GM06990 (cell line): ENCODE data around the gene ATXN3L.

Source experiments
- DNase-seq: peaks from one replicate; pipeline ENCODE4 v3.0.0-alpha.2; 2011; ENCODE audit not compliant: insufficient read length; ENCODE audit errors: extremely low read depth
- H3K27me3 ChIP-seq: replicated peaks from 2 replicates; pipeline ENCODE4 v1.6.0; 2011; ENCODE audit warnings: low read length; ENCODE audit not compliant: control insufficient read depth, insufficient read depth
- H3K36me3 ChIP-seq: 2 replicates; pipeline ENCODE4 v1.5.1; 2011; ENCODE audit warnings: low read length; ENCODE audit not compliant: control insufficient read depth, insufficient read depth
- H3K4me3 ChIP-seq: replicated peaks from 2 replicates; pipeline ENCODE4 v1.5.1; 2011; ENCODE audit warnings: low read depth, mild to moderate bottlenecking, control low read depth, low read length
- CTCF ChIP-seq: IDR thresholded peaks from 2 replicates; pipeline ENCODE4 v1.5.1; 2011; ENCODE audit warnings: low read length, control low read depth, mild to moderate bottlenecking, inconsistent platforms; ENCODE audit not compliant: insufficient read depth, poor library complexity, severe bottlenecking

ATXN3L gene

DNA sequence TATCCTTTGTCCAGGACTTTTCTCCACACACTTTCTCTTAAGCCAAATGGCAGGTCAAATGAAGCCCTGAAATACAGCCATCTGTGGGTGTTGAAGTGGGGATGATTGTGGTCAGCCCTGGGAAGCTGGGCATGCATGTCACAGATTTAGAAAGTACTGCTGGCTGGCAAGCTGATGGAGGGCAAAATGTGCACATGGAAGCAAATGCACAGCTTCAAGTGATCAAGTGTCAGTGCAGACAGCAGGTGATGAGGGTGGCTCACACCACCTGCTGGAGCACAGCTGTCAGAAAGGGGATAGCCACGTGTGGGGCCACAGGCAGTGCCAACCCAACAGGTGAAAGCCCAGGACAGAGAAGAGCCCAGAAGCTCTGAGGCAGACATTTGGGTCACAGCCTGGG, 40.3 kb upstream of the ATXN3L start:
- Histone ChIP-seq H3K36me3 (no peaks in the 10 kb centered on the region), H3K4me3 (no peak overlapping the region), H3K27me3 (no peaks in the 10 kb centered on the region)
- DNase-seq, result no peak
- TF ChIP-seq CTCF, result no peak

- H3K4me3 ChIP-seq, result no peak overlapping the region
- no peaks in the 10 kb centered on the region for H3K27me3 ChIP-seq
- no peak for DNase-seq
- TF ChIP-seq CTCF, result no peak
- H3K36me3 ChIP-seq, result no peaks in the 10 kb centered on the region
These were observed 38.1 kb upstream of the ATXN3L start for GRCh38 chrX:13357925-13358324.

DNA sequence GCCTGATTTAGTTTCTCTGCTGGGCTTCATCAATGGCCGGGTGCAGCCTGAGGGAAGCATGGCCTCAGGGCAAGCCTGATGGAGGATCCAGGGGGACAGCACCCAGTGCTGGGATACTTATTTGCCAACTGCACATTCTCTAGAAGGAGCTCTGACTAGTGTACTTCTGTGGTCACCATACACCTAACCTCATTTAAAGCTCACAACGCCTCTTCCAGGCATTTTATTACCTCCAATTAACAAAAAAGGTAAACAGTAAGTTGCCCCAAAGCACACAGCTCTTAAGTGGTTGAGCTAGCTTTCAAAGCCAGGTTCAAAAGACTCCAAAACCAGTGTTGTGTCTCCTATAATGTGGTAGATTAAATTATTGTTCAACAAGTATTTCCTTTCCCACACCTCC, 26.8 kb upstream of the ATXN3L start:
- no peak for TF ChIP-seq CTCF
- DNase-seq, result no peak
- Histone ChIP-seq H3K4me3 (no peak overlapping the region), H3K36me3 (no peaks in the 10 kb centered on the region), H3K27me3 (no peaks in the 10 kb centered on the region)

DNA sequence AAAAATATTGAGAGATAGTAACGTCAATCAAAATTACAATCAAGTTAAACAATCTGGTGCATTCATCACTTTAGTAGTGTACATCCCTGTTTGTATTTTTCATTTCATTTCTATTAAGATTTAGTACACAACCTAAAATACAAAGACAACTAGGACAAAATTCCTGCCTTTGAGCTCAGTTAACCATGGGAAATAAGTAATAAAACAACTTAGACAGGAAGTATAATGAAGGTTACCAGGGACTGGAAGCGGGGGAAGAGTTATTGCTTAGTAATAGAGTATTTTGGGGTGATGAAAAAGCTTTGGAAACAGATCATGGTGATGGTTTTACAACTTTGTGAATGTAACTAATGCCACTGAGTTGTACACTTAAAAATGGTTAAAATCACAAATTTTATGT, 25.6 kb upstream of the ATXN3L start:
- no peaks in the 10 kb centered on the region for H3K27me3 ChIP-seq
- DNase-seq, result no peak
- no peak overlapping the region for H3K4me3 ChIP-seq
- H3K36me3 ChIP-seq, result no peaks in the 10 kb centered on the region
- TF ChIP-seq CTCF, result no peak

GRCh38 chrX:13345037-13345436, 25.2 kb upstream of the ATXN3L start:
- no peak for TF ChIP-seq CTCF
- DNase-seq, result peak; percentile 38
- H3K36me3 ChIP-seq, result no peaks in the 10 kb centered on the region
- H3K4me3 ChIP-seq, result no peak overlapping the region
- H3K27me3 ChIP-seq, result no peaks in the 10 kb centered on the region

DNA sequence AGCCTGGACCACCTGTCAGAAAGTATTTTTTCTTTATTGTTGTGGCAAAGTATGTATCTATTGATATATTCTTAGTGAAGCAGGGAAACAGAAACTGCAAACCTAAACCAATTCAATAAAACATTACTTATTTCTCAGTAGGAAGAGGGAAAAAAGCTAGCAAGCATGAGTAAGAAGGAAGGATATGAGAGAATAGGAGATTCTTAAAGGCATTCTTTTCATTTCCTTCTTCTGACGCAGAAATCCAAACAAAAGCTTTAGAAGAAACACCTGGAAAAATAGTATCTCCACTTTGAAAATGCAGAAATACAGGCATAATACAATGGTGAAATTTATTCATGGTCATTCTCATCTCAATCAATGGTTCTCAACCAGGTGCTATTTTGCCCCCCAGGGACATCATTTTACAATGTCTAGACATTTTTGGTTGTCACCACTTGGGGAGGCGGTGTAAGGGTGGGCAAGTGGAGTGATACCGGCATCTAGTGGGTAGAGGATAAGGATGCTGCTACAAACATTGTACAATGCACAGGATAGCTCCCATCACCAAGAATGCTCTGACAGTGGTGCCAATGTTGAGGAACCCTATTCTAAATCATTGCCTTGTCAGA, 21.7 kb upstream of the ATXN3L start:
- DNase-seq, result no peak
- peak; percentile 6 for TF ChIP-seq CTCF
- Histone ChIP-seq H3K36me3 (no peaks in the 10 kb centered on the region), H3K4me3 (no peak overlapping the region), H3K27me3 (no peaks in the 10 kb centered on the region; the same call in 1 of the 2 replicates)
